Measurements from ENCODE around the gene BMPR1B. TPM values are rescaled to one million over a fixed set of nuclear protein-coding genes. Genes with fewer than 3 reads are reported as not detected.

Gene BMPR1B
- total RNA-seq, 1 experiment from 2014 or later = 0.62 TPM

DNA sequence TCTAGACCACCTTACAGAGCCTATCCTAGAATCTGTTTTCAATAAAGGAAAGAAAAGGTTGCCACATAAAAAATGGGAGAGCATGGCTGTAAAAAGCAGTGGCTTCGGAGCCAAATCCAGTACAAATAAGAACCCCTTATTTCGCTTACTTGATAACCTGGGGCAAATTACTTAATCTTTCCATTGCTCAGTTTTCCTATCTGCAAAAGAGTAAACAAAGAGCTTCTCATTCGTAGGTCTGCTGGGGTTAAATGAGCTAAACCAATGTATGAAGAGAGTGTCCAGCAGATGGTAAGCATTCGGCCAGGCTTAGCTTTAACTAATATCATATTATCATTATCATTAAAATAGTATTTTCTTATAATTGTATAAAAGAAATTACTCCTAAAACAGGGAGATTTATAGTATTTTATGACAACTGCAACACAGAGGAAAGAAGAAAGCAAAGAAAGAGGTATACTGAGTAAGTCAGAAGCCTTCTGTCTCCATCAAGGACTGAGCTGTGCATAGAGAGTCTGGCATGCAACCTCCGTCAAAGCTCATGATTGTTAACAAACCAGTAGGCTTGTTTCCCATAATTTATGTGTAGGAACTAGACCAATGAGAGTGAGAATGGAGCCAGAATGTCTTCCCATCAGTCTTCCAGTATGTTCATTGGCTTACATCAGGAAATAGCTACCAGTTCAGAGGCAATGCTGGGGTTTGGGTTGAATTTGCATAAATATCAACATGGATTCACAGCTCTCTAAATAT is 426.1 kb downstream of the BMPR1B start:
- ATAC-seq (no peak), DNase-seq (ENCODE audit: low read depth, low spot score) (no peak)
- in situ Hi-C loops (cut with HindIII; ENCODE audit: low pct_unique_long_range_greater_than_20kb, low sequenced_read_pairs) = no loop called here
- Histone ChIP-seq H3K4me1 (ENCODE audit: control insufficient read depth, insufficient read depth, low read length) (no peaks in the 10 kb centered on the region), H3K36me3 (ENCODE audit: control insufficient read depth, insufficient read depth, low read length) (no peaks in the 10 kb centered on the region), H3K27ac (ENCODE audit: low read length) (no peak overlapping the region), H3K27me3 (ENCODE audit: control insufficient read depth, insufficient read depth, low read length) (no peaks in the 10 kb centered on the region), H3K4me3 (ENCODE audit: low read depth in 2 of 2, low read length in 2 of 2) (no peak overlapping the region), H3K9me3 (ENCODE audit: control insufficient read depth, insufficient read depth, low read depth, low read length) (no peaks in the 10 kb centered on the region)
- CTCF ChIA-PET = no interaction called here
- BruUV-seq (replicated peaks) = no TSS peak
- POLR2A ChIA-PET = no interaction called here
- TF ChIP-seq SIN3A (IDR thresholded peaks at IDR 0.05; ENCODE audit: borderline replicate concordance, insufficient read depth, low read depth, low read length) = no peak
- TF ChIP-seq POLR2AphosphoS5 (IDR thresholded peaks at IDR 0.05; ENCODE audit: low read depth, low read length) = no peak
- TF ChIP-seq, protein P1, sequence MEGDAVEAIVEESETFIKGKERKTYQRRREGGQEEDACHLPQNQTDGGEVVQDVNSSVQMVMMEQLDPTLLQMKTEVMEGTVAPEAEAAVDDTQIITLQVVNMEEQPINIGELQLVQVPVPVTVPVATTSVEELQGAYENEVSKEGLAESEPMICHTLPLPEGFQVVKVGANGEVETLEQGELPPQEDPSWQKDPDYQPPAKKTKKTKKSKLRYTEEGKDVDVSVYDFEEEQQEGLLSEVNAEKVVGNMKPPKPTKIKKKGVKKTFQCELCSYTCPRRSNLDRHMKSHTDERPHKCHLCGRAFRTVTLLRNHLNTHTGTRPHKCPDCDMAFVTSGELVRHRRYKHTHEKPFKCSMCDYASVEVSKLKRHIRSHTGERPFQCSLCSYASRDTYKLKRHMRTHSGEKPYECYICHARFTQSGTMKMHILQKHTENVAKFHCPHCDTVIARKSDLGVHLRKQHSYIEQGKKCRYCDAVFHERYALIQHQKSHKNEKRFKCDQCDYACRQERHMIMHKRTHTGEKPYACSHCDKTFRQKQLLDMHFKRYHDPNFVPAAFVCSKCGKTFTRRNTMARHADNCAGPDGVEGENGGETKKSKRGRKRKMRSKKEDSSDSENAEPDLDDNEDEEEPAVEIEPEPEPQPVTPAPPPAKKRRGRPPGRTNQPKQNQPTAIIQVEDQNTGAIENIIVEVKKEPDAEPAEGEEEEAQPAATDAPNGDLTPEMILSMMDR (IDR thresholded peaks at IDR 0.05) = no peak
- TF ChIP-seq, protein P2, sequence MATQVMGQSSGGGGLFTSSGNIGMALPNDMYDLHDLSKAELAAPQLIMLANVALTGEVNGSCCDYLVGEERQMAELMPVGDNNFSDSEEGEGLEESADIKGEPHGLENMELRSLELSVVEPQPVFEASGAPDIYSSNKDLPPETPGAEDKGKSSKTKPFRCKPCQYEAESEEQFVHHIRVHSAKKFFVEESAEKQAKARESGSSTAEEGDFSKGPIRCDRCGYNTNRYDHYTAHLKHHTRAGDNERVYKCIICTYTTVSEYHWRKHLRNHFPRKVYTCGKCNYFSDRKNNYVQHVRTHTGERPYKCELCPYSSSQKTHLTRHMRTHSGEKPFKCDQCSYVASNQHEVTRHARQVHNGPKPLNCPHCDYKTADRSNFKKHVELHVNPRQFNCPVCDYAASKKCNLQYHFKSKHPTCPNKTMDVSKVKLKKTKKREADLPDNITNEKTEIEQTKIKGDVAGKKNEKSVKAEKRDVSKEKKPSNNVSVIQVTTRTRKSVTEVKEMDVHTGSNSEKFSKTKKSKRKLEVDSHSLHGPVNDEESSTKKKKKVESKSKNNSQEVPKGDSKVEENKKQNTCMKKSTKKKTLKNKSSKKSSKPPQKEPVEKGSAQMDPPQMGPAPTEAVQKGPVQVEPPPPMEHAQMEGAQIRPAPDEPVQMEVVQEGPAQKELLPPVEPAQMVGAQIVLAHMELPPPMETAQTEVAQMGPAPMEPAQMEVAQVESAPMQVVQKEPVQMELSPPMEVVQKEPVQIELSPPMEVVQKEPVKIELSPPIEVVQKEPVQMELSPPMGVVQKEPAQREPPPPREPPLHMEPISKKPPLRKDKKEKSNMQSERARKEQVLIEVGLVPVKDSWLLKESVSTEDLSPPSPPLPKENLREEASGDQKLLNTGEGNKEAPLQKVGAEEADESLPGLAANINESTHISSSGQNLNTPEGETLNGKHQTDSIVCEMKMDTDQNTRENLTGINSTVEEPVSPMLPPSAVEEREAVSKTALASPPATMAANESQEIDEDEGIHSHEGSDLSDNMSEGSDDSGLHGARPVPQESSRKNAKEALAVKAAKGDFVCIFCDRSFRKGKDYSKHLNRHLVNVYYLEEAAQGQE (IDR thresholded peaks at IDR 0.05; ENCODE audit: insufficient read depth in 1 of 2, low read depth in 2 of 2, low read length in 1 of 2) = no peak
- TF ChIP-seq TCF7L2 (IDR thresholded peaks at IDR 0.05; ENCODE audit: low read depth, low read length) = no peak
- intact Hi-C loops (cut with micrococcal nuclease; ENCODE audit: unreplicated experiment) = no loop called here

DNA sequence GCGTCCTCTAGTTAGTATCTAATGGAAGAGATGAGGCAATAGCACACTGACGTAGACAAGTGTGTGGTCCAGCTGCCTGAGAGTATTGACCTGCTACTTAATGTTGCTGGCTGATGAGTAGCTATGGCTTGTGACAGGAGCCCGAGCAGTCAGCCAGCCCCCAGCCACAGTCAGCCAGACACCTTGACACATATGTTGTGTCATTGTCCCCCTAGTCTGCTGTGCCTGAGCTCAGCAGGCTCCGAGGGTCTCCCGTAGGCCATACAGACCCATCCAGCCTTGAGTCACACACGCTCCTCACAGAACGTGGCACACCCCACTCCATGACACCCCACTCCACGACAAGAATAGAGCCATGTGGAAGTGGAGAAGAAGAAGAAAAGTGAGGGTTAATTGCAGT is 428.9 kb downstream of the BMPR1B start:
- TF ChIP-seq SIN3A (IDR thresholded peaks at IDR 0.05; ENCODE audit: borderline replicate concordance, insufficient read depth, low read depth, low read length) (no peak), TCF7L2 (IDR thresholded peaks at IDR 0.05; ENCODE audit: low read depth, low read length) (no peak), POLR2AphosphoS5 (IDR thresholded peaks at IDR 0.05; ENCODE audit: low read depth, low read length) (no peak)
- TF ChIP-seq, protein P1 (IDR thresholded peaks at IDR 0.05) = no peak
- TF ChIP-seq, protein P2 (IDR thresholded peaks at IDR 0.05; ENCODE audit: insufficient read depth in 1 of 2, low read depth in 2 of 2, low read length in 1 of 2) = no peak
- ChIA-PET CTCF (no interaction called here), POLR2A (no interaction called here)
- no peaks in the 10 kb centered on the region for H3K36me3 ChIP-seq (ENCODE audit: control insufficient read depth, insufficient read depth, low read length)
- intact Hi-C loops (cut with micrococcal nuclease; ENCODE audit: unreplicated experiment) (no loop called here), in situ Hi-C loops (cut with HindIII; ENCODE audit: low pct_unique_long_range_greater_than_20kb, low sequenced_read_pairs) (no loop called here)
- BruUV-seq (replicated peaks) = no TSS peak
- no peak overlapping the region for H3K27ac ChIP-seq (ENCODE audit: low read length)
- no peaks in the 10 kb centered on the region for H3K4me1 ChIP-seq (ENCODE audit: control insufficient read depth, insufficient read depth, low read length)
- no peaks in the 10 kb centered on the region for H3K9me3 ChIP-seq (ENCODE audit: control insufficient read depth, insufficient read depth, low read depth, low read length)
- ATAC-seq (no peak), DNase-seq (ENCODE audit: low read depth, low spot score) (no peak)
- no peak overlapping the region for H3K4me3 ChIP-seq (ENCODE audit: low read depth in 2 of 2, low read length in 2 of 2)
- no peaks in the 10 kb centered on the region for H3K27me3 ChIP-seq (ENCODE audit: control insufficient read depth, insufficient read depth, low read length)
